GM21737 (cell line): ENCODE results near the gene SOBP.

ENCODE experiments used
- ATAC-seq: cut with Tn5 transposase; IDR thresholded peaks from one replicate; pipeline ENCODE4 v1.9.1; 2021; ENCODE audit warnings: mild to moderate bottlenecking, moderate library complexity; ENCODE audit not compliant: unreplicated experiment

SOBP gene

GRCh38 chr6:107634324-107635056 lies 144.6 kb downstream of the SOBP start:
- no peak for ATAC-seq

- no peak for ATAC-seq
These were observed 145.2 kb downstream of the SOBP start for GRCh38 chr6:107635057-107635515.

- ATAC-seq: no peak
These were observed 146.6 kb downstream of the SOBP start for GRCh38 chr6:107636486-107636885.

- no peak for ATAC-seq
These were observed 147.7 kb downstream of the SOBP start for GRCh38 chr6:107637316-107638315.

- no peak for ATAC-seq
These were observed 148.6 kb downstream of the SOBP start for GRCh38 chr6:107638493-107638892.

- ATAC-seq: no peak
These were observed 149.6 kb downstream of the SOBP start for GRCh38 chr6:107639511-107639910.

- no peak for ATAC-seq
These were observed 151.2 kb downstream of the SOBP start for GRCh38 chr6:107641071-107641470.

- no peak for ATAC-seq
These were observed 151.6 kb downstream of the SOBP start for GRCh38 chr6:107641500-107641941.

- no peak for ATAC-seq
These were observed 152.4 kb downstream of the SOBP start for GRCh38 chr6:107642095-107642860.

GRCh38 chr6:107642861-107643328 lies 153.0 kb downstream of the SOBP start:
- no peak for ATAC-seq

- ATAC-seq: no peak
These were observed 154.6 kb downstream of the SOBP start for GRCh38 chr6:107644513-107644912.

- ATAC-seq: no peak
These were observed 155.8 kb downstream of the SOBP start for GRCh38 chr6:107645740-107646139.

GRCh38 chr6:107646176-107646575 lies 156.3 kb downstream of the SOBP start:
- no peak for ATAC-seq

- ATAC-seq: no peak
These were observed 157.0 kb downstream of the SOBP start for GRCh38 chr6:107646776-107647438.

- no peak for ATAC-seq
These were observed 157.6 kb downstream of the SOBP start for GRCh38 chr6:107647439-107647948.

- no peak for ATAC-seq
These were observed 159.1 kb downstream of the SOBP start for GRCh38 chr6:107648983-107649382.

- ATAC-seq: no peak
These were observed 162.7 kb downstream of the SOBP start for GRCh38 chr6:107652526-107653182.

- no peak for ATAC-seq
These were observed 163.3 kb downstream of the SOBP start for GRCh38 chr6:107653183-107653580.

GRCh38 chr6:107653861-107654394 lies 164.0 kb downstream of the SOBP start:
- no peak for ATAC-seq
